ENCODE results near the gene BBOF1.
"Not testable (repeated sequence)": the region's sequence is repeated elsewhere in the genome, so short reads cannot be mapped to it uniquely, and the experiment has no call there.

DNA sequence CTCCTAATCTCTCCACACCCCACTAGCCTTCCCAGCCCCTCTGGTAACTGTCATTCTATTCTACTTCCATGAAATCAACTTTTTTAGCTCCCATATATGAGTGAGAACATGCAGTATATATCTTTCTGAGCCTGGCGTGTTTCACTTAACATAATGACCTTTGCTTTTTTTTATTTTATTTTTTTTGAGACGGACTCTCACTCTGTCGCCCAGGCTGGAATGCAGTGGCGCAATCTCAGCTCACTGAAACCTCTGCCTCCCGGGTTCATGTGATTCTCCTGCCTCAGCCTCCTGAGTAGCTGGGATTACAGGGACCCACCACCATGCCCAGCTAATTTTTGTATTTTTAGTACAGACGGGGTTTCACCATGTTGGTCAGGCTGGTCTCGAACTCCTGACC is 30.5 kb upstream of the BBOF1 start:
- TF ChIP-seq, protein P1, sequence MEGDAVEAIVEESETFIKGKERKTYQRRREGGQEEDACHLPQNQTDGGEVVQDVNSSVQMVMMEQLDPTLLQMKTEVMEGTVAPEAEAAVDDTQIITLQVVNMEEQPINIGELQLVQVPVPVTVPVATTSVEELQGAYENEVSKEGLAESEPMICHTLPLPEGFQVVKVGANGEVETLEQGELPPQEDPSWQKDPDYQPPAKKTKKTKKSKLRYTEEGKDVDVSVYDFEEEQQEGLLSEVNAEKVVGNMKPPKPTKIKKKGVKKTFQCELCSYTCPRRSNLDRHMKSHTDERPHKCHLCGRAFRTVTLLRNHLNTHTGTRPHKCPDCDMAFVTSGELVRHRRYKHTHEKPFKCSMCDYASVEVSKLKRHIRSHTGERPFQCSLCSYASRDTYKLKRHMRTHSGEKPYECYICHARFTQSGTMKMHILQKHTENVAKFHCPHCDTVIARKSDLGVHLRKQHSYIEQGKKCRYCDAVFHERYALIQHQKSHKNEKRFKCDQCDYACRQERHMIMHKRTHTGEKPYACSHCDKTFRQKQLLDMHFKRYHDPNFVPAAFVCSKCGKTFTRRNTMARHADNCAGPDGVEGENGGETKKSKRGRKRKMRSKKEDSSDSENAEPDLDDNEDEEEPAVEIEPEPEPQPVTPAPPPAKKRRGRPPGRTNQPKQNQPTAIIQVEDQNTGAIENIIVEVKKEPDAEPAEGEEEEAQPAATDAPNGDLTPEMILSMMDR (IDR thresholded peaks at IDR 0.05; ENCODE audit: low read depth, low read length, missing input control), result not testable (repeated sequence)
- TF ChIP-seq RXRA (IDR thresholded peaks at IDR 0.05), result peak in 1 of 2 donors; percentile 39
- TF ChIP-seq, protein P2, sequence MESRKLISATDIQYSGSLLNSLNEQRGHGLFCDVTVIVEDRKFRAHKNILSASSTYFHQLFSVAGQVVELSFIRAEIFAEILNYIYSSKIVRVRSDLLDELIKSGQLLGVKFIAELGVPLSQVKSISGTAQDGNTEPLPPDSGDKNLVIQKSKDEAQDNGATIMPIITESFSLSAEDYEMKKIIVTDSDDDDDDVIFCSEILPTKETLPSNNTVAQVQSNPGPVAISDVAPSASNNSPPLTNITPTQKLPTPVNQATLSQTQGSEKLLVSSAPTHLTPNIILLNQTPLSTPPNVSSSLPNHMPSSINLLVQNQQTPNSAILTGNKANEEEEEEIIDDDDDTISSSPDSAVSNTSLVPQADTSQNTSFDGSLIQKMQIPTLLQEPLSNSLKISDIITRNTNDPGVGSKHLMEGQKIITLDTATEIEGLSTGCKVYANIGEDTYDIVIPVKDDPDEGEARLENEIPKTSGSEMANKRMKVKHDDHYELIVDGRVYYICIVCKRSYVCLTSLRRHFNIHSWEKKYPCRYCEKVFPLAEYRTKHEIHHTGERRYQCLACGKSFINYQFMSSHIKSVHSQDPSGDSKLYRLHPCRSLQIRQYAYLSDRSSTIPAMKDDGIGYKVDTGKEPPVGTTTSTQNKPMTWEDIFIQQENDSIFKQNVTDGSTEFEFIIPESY (IDR thresholded peaks at IDR 0.05), result not testable (repeated sequence)
- not testable (repeated sequence) for TF ChIP-seq JUND (IDR thresholded peaks at IDR 0.05); EGR1 (IDR thresholded peaks at IDR 0.05; ENCODE audit: low read depth in 2 of 2)
- TF ChIP-seq, protein P3, sequence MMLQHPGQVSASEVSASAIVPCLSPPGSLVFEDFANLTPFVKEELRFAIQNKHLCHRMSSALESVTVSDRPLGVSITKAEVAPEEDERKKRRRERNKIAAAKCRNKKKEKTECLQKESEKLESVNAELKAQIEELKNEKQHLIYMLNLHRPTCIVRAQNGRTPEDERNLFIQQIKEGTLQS (IDR thresholded peaks at IDR 0.05), result not testable (repeated sequence)
- TF ChIP-seq, protein P4, sequence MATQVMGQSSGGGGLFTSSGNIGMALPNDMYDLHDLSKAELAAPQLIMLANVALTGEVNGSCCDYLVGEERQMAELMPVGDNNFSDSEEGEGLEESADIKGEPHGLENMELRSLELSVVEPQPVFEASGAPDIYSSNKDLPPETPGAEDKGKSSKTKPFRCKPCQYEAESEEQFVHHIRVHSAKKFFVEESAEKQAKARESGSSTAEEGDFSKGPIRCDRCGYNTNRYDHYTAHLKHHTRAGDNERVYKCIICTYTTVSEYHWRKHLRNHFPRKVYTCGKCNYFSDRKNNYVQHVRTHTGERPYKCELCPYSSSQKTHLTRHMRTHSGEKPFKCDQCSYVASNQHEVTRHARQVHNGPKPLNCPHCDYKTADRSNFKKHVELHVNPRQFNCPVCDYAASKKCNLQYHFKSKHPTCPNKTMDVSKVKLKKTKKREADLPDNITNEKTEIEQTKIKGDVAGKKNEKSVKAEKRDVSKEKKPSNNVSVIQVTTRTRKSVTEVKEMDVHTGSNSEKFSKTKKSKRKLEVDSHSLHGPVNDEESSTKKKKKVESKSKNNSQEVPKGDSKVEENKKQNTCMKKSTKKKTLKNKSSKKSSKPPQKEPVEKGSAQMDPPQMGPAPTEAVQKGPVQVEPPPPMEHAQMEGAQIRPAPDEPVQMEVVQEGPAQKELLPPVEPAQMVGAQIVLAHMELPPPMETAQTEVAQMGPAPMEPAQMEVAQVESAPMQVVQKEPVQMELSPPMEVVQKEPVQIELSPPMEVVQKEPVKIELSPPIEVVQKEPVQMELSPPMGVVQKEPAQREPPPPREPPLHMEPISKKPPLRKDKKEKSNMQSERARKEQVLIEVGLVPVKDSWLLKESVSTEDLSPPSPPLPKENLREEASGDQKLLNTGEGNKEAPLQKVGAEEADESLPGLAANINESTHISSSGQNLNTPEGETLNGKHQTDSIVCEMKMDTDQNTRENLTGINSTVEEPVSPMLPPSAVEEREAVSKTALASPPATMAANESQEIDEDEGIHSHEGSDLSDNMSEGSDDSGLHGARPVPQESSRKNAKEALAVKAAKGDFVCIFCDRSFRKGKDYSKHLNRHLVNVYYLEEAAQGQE (IDR thresholded peaks at IDR 0.05), result not testable (repeated sequence)

Measured in liver (tissue), 3 donors.